Cardiac muscle cell (in vitro differentiated cells and primary cell): Measurements from ENCODE around the gene WNT4. TPM values are rescaled to one million over a fixed set of nuclear protein-coding genes. Genes with fewer than 3 reads are reported as not detected.

Experiments used
- DNase-seq, 2 donors: peaks; one replicate each; pipeline versions ENCODE4 v3.0.0 to v3.0.0-alpha.2; 2010 to 2017; ENCODE audit warnings: low read depth in 1 of 2, low spot score in 1 of 2
- H3K27ac ChIP-seq: fragments of 200-600 bp; sonication (generic); 2 replicates; pipeline ENCODE4 v1.5.1; 2016
- H3K27me3 ChIP-seq: fragments of 200-600 bp; sonication (generic); 2 replicates; pipeline ENCODE4 v1.6.0; 2016; ENCODE audit warnings: control low read depth
- H3K36me3 ChIP-seq: fragments of 200-600 bp; sonication (generic); 2 replicates; pipeline ENCODE4 v1.5.1; 2016; ENCODE audit warnings: control low read depth
- H3K4me1 ChIP-seq: fragments of 200-600 bp; sonication (generic); 2 replicates; pipeline ENCODE4 v1.8.1; 2017; ENCODE audit warnings: low read depth, mild to moderate bottlenecking, mixed run types
- H3K4me3 ChIP-seq: fragments of 200-600 bp; sonication (generic); 2 replicates; pipeline ENCODE4 v1.5.1; 2016; ENCODE audit warnings: mild to moderate bottlenecking
- H3K9me3 ChIP-seq: fragments of 200-600 bp; sonication (generic); 2 replicates; pipeline ENCODE4 v1.5.1; 2017; ENCODE audit warnings: low read depth, mild to moderate bottlenecking, control low read depth
- CTCF ChIP-seq: IDR thresholded peaks from 2 replicates; pipeline ENCODE4 v1.5.1; 2012; ENCODE audit warnings: low read depth, mild to moderate bottlenecking, low read length
- polyA plus RNA-seq: library from polyadenylated mRNA; unstranded; fragments of >200 nt; fragmentation: Nextera tagmentation; extraction: Ambion mirVana; gene quantifications from 2 replicates; pipeline ENCODE4 v1.2.1, GENCODE V29; 2016
- total RNA-seq: library from RNA; depleted of rRNA; stranded (reverse); fragments of >200 nt; gene quantifications from 2 replicates; pipeline ENCODE4 v1.2.3, GENCODE V29; 2016

The WNT4 gene
- total and polyA plus RNA-seq, 2 experiments from 2014 or later: not detected

- H3K9me3 ChIP-seq: no peaks in the 10 kb centered on the region
Observed at GRCh38 chr1:22108339-22109105, 34.4 kb downstream of the WNT4 start.

GRCh38 chr1:22107126-22107525 is 35.8 kb downstream of the WNT4 start:
- DNase-seq: no peak
- H3K4me3 ChIP-seq: no peak overlapping the region
- H3K27me3 ChIP-seq: no peaks in the 10 kb centered on the region
- no peak overlapping the region for H3K27ac ChIP-seq
- H3K4me1 ChIP-seq: no peaks in the 10 kb centered on the region
- TF ChIP-seq CTCF: no peak
- H3K9me3 ChIP-seq: no peaks in the 10 kb centered on the region
- H3K36me3 ChIP-seq: no peaks in the 10 kb centered on the region

More at GRCh38 chr1:22108339-22109105, 34.4 kb downstream of the WNT4 start:
- H3K27me3 ChIP-seq: no peaks in the 10 kb centered on the region
- H3K36me3 ChIP-seq: no peaks in the 10 kb centered on the region
- no peak overlapping the region for H3K4me3 ChIP-seq
- H3K27ac ChIP-seq: no peak overlapping the region
- DNase-seq: peak in 1 of 2 donors; percentile 48
- H3K4me1 ChIP-seq: peaks cover 8% of the 10 kb centered on the region
- no peak for TF ChIP-seq CTCF

- Histone ChIP-seq H3K4me1 (no peaks in the 10 kb centered on the region), H3K36me3 (no peaks in the 10 kb centered on the region), H3K9me3 (no peaks in the 10 kb centered on the region), H3K4me3 (no peak overlapping the region), H3K27me3 (no peaks in the 10 kb centered on the region), H3K27ac (no peak overlapping the region)
- peak; percentile 67 to 76 for DNase-seq
- TF ChIP-seq CTCF: peak; percentile 81
Observed at GRCh38 chr1:22105611-22106207, 37.2 kb downstream of the WNT4 start.

GRCh38 chr1:22104865-22105437 is 37.9 kb downstream of the WNT4 start:
- H3K9me3 ChIP-seq: no peaks in the 10 kb centered on the region
- no peaks in the 10 kb centered on the region for H3K27me3 ChIP-seq
- no peaks in the 10 kb centered on the region for H3K36me3 ChIP-seq
- no peak for TF ChIP-seq CTCF
- H3K4me1 ChIP-seq: no peaks in the 10 kb centered on the region
- DNase-seq: no peak
- no peak overlapping the region for H3K27ac ChIP-seq
- H3K4me3 ChIP-seq: no peak overlapping the region

GRCh38 chr1:22104094-22104493 is 38.8 kb downstream of the WNT4 start:
- no peak for TF ChIP-seq CTCF
- no peaks in the 10 kb centered on the region for H3K27me3 ChIP-seq
- H3K36me3 ChIP-seq: peaks cover 1% of the 10 kb centered on the region
- no peak for DNase-seq
- no peaks in the 10 kb centered on the region for H3K4me1 ChIP-seq
- no peak overlapping the region for H3K27ac ChIP-seq
- H3K4me3 ChIP-seq: no peak overlapping the region
- no peaks in the 10 kb centered on the region for H3K9me3 ChIP-seq
